ENCODE measurements around the gene SUPT3H. TPM values are rescaled to one million over a fixed set of nuclear protein-coding genes. Genes with fewer than 3 reads are reported as not detected.

The SUPT3H gene
- total and polyA plus RNA-seq, 2 of the 13 experiments (the other 11 are each of a cell fraction or from before 2014, with no cell fraction given): 11.9 to 36.1 TPM

DNA sequence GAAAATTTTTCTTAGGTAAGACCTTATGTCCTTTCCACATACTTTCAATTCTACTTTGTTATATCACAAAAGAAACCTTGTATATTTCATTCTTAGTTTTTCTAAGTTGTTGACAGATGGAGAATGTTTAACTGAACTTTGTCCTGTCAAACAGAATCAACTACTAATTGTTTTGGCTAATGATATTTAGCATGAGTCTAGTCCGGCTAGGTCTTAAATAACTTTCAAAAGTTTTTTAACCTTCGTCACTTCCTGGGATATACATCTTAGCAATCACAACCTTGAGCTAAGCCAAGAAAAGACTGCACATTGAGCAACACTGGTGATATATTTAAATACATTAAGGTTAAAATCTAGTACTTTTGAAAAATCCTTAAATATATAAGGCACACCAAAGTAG, 112.5 kb downstream of the SUPT3H start (continued):
- TF ChIP-seq GPN1 (CRISPR knock-in tag; IDR thresholded peaks at IDR 0.05; ENCODE audit: borderline replicate concordance): no peak
- no peak for TF ChIP-seq MBNL3 (CRISPR knock-in tag; conservative IDR thresholded peaks at IDR 0.05)
- TF ChIP-seq, protein P1, sequence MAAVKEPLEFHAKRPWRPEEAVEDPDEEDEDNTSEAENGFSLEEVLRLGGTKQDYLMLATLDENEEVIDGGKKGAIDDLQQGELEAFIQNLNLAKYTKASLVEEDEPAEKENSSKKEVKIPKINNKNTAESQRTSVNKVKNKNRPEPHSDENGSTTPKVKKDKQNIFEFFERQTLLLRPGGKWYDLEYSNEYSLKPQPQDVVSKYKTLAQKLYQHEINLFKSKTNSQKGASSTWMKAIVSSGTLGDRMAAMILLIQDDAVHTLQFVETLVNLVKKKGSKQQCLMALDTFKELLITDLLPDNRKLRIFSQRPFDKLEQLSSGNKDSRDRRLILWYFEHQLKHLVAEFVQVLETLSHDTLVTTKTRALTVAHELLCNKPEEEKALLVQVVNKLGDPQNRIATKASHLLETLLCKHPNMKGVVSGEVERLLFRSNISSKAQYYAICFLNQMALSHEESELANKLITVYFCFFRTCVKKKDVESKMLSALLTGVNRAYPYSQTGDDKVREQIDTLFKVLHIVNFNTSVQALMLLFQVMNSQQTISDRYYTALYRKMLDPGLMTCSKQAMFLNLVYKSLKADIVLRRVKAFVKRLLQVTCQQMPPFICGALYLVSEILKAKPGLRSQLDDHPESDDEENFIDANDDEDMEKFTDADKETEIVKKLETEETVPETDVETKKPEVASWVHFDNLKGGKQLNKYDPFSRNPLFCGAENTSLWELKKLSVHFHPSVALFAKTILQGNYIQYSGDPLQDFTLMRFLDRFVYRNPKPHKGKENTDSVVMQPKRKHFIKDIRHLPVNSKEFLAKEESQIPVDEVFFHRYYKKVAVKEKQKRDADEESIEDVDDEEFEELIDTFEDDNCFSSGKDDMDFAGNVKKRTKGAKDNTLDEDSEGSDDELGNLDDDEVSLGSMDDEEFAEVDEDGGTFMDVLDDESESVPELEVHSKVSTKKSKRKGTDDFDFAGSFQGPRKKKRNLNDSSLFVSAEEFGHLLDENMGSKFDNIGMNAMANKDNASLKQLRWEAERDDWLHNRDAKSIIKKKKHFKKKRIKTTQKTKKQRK (IDR thresholded peaks at IDR 0.05; ENCODE audit: low read length): no peak
- TF ChIP-seq, protein P2, sequence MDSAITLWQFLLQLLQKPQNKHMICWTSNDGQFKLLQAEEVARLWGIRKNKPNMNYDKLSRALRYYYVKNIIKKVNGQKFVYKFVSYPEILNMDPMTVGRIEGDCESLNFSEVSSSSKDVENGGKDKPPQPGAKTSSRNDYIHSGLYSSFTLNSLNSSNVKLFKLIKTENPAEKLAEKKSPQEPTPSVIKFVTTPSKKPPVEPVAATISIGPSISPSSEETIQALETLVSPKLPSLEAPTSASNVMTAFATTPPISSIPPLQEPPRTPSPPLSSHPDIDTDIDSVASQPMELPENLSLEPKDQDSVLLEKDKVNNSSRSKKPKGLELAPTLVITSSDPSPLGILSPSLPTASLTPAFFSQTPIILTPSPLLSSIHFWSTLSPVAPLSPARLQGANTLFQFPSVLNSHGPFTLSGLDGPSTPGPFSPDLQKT (CRISPR knock-in tag; IDR thresholded peaks at IDR 0.05; ENCODE audit: borderline replicate concordance): no peak
- no peak for TF ChIP-seq SOX6 (IDR thresholded peaks at IDR 0.05)
- TF ChIP-seq SOX6 (CRISPR knock-in tag; IDR thresholded peaks at IDR 0.05): peak; percentile 55; the same call in 1 of the 2 replicates
- TF ChIP-seq, protein P3, sequence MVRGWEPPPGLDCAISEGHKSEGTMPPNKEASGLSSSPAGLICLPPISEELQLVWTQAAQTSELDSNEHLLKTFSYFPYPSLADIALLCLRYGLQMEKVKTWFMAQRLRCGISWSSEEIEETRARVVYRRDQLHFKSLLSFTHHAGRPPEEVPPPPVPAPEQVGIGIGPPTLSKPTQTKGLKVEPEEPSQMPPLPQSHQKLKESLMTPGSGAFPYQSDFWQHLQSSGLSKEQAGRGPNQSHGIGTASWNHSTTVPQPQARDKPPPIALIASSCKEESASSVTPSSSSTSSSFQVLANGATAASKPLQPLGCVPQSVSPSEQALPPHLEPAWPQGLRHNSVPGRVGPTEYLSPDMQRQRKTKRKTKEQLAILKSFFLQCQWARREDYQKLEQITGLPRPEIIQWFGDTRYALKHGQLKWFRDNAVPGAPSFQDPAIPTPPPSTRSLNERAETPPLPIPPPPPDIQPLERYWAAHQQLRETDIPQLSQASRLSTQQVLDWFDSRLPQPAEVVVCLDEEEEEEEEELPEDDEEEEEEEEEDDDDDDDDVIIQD (CRISPR knock-in tag; IDR thresholded peaks at IDR 0.05; ENCODE audit: low read depth): peak; percentile 87
- TF ChIP-seq, protein P4, sequence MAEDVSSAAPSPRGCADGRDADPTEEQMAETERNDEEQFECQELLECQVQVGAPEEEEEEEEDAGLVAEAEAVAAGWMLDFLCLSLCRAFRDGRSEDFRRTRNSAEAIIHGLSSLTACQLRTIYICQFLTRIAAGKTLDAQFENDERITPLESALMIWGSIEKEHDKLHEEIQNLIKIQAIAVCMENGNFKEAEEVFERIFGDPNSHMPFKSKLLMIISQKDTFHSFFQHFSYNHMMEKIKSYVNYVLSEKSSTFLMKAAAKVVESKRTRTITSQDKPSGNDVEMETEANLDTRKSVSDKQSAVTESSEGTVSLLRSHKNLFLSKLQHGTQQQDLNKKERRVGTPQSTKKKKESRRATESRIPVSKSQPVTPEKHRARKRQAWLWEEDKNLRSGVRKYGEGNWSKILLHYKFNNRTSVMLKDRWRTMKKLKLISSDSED (CRISPR knock-in tag; IDR thresholded peaks at IDR 0.05): no peak
- TF ChIP-seq MBD4 (IDR thresholded peaks at IDR 0.05; ENCODE audit: borderline replicate concordance, low read length): no peak
- no peak for TF ChIP-seq ZNF687 (CRISPR knock-in tag; IDR thresholded peaks at IDR 0.05)
- TF ChIP-seq ZNF225 (CRISPR knock-in tag; IDR thresholded peaks at IDR 0.05): no peak
- TF ChIP-seq, protein P5, sequence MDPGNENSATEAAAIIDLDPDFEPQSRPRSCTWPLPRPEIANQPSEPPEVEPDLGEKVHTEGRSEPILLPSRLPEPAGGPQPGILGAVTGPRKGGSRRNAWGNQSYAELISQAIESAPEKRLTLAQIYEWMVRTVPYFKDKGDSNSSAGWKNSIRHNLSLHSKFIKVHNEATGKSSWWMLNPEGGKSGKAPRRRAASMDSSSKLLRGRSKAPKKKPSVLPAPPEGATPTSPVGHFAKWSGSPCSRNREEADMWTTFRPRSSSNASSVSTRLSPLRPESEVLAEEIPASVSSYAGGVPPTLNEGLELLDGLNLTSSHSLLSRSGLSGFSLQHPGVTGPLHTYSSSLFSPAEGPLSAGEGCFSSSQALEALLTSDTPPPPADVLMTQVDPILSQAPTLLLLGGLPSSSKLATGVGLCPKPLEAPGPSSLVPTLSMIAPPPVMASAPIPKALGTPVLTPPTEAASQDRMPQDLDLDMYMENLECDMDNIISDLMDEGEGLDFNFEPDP (CRISPR knock-in tag; conservative IDR thresholded peaks at IDR 0.05): no peak
- TF ChIP-seq, protein P6, sequence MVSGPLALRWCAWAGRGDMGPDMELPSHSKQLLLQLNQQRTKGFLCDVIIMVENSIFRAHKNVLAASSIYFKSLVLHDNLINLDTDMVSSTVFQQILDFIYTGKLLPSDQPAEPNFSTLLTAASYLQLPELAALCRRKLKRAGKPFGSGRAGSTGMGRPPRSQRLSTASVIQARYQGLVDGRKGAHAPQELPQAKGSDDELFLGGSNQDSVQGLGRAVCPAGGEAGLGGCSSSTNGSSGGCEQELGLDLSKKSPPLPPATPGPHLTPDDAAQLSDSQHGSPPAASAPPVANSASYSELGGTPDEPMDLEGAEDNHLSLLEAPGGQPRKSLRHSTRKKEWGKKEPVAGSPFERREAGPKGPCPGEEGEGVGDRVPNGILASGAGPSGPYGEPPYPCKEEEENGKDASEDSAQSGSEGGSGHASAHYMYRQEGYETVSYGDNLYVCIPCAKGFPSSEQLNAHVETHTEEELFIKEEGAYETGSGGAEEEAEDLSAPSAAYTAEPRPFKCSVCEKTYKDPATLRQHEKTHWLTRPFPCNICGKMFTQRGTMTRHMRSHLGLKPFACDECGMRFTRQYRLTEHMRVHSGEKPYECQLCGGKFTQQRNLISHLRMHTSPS (CRISPR knock-in tag; IDR thresholded peaks at IDR 0.05; ENCODE audit: low read depth): no peak

Measured in HepG2 (cell line).